ENCODE measurements around the gene EFNB1.

DNA sequence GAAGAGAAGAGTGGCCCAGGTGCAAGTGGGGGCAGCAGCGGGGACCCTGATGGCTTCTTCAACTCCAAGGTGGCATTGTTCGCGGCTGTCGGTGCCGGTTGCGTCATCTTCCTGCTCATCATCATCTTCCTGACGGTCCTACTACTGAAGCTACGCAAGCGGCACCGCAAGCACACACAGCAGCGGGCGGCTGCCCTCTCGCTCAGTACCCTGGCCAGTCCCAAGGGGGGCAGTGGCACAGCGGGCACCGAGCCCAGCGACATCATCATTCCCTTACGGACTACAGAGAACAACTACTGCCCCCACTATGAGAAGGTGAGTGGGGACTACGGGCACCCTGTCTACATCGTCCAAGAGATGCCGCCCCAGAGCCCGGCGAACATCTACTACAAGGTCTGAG lies 11.4 kb downstream of the EFNB1 start:
- TF ChIP-seq ZBED1 (IDR thresholded peaks at IDR 0.05; ENCODE audit: borderline replicate concordance) = no peak
- TF ChIP-seq ZBTB11 (CRISPR knock-in tag; IDR thresholded peaks at IDR 0.05) = no peak
- TF ChIP-seq MXI1 (IDR thresholded peaks at IDR 0.05; ENCODE audit: low read depth, low read length) = no peak
- TF ChIP-seq CTCF (IDR thresholded peaks at IDR 0.05 in 2 of 3, conservative IDR thresholded peaks at IDR 0.05 in 1 of 3; ENCODE audit: control insufficient read depth in 2 of 3, extremely low read depth in 1 of 3, insufficient read depth in 1 of 3, low read depth in 3 of 3, low read length in 3 of 3) = no peak
- TF ChIP-seq POU2F2 (IDR thresholded peaks at IDR 0.05; ENCODE audit: borderline replicate concordance, low read depth, low read length) = no peak
- TF ChIP-seq MLLT1 (IDR thresholded peaks at IDR 0.05) = no peak
- no peak for TF ChIP-seq CUX1 (IDR thresholded peaks at IDR 0.05; ENCODE audit: insufficient replicate concordance, low read depth, low read length)
- no peak for TF ChIP-seq EZH2 (IDR thresholded peaks at IDR 0.05; ENCODE audit: borderline replicate concordance, control insufficient read depth, low read depth, low read length)
- no peak for TF ChIP-seq SIN3A (IDR thresholded peaks at IDR 0.05; ENCODE audit: low read depth, low read length)
